ENCODE data around the gene MED17.

The MED17 gene

DNA sequence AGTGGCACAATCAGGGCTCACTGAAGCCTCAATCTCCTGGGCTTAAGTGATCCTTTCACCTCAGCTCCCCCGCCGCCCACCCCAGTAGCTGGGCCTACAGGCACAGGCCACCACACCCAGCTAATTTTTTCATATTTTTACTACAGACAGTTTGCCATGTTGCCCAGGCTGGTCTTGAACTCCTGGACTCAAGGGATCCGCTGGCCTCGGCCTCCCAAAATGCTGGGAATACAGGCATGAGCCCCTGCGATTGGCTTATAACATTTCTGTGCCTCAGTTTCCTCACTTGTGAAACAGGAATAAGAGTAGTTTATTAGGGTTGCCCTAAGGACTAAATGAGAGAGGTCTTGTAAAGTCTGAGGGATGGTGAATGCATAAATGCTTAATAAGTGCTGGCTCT lies 65.1 kb downstream of the MED17 start:
- no peak for ATAC-seq
- no peaks in the 10 kb centered on the region for H3K9me3 Mint-ChIP-seq
- H3K27me3 Mint-ChIP-seq, result peaks cover 46% of the 10 kb centered on the region
- H3K4me1 Mint-ChIP-seq, result no peaks in the 10 kb centered on the region
- no peak overlapping the region for H3K27ac Mint-ChIP-seq
- no peak for DNase-seq
- no peak overlapping the region for H3K4me3 Mint-ChIP-seq

DNA sequence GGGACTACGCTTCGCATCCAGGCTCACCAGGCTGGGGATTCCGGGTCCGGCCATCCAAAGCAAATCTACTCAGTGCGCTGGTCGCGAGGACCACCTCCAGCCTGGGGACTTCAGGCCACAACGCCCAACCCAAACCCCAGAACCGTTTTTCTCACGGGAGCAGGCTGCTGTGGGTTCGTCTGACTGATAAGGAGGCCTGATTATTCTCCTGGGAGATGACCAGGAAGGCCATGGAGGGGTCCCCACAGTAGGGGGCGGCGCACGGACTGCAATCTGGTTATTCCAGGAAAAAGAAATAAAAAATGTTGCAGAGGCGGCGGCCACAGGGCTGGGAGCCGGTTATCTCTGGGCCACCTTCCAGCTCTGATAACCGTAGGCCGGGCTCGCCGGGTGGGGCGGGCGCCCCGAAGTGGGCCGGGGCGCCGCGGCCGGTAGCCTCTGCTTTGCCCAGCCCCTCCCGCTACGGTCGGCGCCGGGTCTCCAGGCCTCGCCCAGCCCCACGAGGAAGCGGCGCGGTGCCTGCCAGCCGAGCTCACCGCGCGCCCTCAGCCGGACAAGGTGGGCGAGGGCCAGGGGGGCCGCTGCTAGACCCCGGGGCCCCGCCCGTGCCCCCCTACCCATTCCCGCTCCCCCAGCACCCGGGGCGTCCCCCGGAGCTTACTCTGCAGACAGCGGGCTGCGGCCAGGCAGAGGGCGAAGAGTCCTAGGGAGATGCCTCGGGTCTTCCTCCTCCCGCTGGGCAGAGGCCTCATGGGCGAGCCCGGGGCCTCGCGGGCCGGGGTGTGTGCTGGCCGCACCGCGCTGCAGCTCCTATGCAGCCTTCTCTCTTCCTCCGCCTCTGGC lies 65.9 kb downstream of the MED17 start:
- peak; percentile 62 for ATAC-seq
- Mint-ChIP-seq H3K27me3 (peaks cover 46% of the 10 kb centered on the region), H3K4me3 (peak overlapping the region in 1 of 2 donors; percentile 49), H3K9me3 (no peaks in the 10 kb centered on the region), H3K27ac (no peak overlapping the region), H3K4me1 (no peaks in the 10 kb centered on the region)
- DNase-seq, result no peak

DNA sequence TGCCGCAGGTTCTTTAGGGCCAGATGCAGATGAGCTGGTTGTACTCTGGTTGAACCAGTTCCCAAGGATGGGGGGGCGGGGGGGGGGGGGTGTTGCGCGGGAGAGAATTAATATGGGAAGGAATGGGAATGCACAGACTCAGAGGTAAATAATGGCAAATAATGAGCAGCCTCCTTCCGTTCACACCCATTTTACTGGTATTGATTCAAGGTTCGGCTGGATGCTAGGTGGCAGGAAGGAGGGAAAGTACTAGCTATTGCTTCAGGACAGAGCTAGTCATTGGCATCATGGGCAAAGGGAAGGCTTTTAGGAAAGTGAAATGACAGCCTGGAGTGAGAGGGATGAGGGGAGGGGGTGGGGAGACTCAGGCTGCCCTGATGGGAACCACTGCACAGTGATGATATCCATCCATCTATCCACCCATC lies 66.5 kb downstream of the MED17 start, which contains the start of gene VSTM5:
Gene VSTM5 (minus strand): TSS at position 25 of the 425 bp plus-strand sequence. CDS start 116 bp downstream, outside the sequence.
- Mint-ChIP-seq H3K27ac (no peak within 1 kb of the TSS), H3K9me3 (no peaks in the 10 kb centered on the region), H3K4me3 (peak within 1 kb of the TSS in 1 of 2 donors; percentile 49), H3K27me3 (peaks cover 46% of the 10 kb centered on the region), H3K4me1 (no peaks in the 10 kb centered on the region)
- no peak for DNase-seq
- no peak for ATAC-seq

DNA sequence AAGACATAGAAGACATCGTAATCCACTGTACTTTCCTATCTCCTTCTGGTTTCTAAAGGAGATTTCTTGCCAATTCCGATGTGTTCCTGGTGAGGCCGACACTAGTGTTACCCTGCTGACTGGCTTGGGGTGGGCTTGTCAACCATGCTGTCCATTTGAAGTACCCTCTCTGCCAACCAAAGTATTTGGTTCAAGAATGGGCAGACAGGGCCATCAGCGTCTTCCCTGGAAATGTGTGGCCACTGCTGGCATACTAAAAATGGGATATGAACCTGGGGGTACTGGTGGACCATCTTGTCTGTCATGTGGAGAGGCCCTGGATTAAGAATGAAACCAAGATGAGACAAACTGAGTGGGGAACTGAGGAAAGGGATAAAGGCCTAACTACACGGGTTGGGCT lies 68.2 kb downstream of the MED17 start:
- Mint-ChIP-seq H3K27ac (no peak overlapping the region), H3K27me3 (peaks cover 46% of the 10 kb centered on the region), H3K4me3 (no peak overlapping the region), H3K9me3 (no peaks in the 10 kb centered on the region), H3K4me1 (no peaks in the 10 kb centered on the region)
- DNase-seq, result no peak
- no peak for ATAC-seq

DNA sequence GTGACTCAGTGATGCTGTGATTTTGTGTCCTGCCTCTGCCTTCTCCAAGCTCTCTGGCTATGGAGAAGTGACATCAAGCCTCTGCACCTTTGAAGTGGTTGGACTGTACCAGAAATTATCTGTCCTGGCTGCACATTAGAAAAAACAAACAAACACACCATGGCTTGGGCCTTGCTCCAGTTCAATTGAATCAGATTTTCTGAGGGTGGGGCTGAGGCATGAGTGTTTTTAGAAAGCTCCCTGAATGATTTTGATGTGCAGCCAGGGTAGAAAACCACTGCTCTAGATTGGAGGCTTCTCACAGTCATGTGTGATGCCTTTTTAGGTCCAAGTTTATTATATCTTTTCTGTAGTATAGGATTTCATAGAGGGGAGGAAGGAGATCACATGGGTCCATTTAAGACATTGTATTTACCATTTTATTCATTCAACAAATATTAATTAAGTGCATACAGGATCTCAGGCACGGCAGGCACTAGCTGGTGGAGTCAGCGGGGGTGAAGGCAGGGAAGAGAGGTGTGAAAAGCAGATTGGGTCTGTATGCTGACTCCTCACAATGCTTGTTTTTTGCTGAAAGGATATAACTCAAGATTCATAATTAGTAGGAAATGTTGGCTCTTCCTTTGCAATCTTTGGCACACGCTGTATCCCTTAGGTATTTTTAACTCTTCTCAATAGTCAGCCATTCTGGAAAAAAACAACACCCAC lies 73.5 kb downstream of the MED17 start:
- H3K4me3 Mint-ChIP-seq, result no peak overlapping the region
- ATAC-seq (no peak), DNase-seq (no peak)
- H3K27ac Mint-ChIP-seq, result no peak overlapping the region
- H3K27me3 Mint-ChIP-seq, result no peaks in the 10 kb centered on the region
- no peaks in the 10 kb centered on the region for H3K9me3 Mint-ChIP-seq
- no peaks in the 10 kb centered on the region for H3K4me1 Mint-ChIP-seq

DNA sequence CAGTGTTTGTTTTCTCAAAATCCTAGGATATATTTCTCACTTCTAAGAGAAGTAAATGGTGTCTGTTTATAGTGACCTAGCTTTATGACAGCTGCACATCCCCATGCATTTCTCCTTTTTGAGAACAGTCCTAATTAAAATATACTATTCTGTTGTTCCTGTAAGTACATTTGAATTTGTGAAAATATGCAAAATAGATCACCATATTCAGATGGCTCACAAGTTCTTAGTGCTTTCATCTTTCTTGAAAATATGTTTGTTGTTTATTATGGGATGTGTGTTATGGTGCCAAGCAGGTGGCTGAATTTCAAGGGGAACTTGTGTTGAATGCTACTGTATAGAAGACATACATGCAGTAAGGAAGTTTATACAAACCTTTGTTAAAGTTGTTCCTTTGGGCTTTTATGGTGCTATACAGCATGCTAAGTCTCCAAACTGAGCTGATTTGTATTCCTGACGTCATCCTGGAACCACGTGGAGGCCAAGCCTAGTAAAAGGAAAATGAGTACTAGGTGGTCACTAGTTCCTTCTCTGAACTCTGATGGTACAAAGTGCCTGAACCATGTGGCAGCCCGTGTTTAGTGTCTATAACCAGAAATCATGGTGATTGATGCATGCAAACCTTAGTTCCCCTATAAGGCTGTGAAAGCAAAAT lies 74.2 kb downstream of the MED17 start:
- no peak overlapping the region for H3K4me3 Mint-ChIP-seq
- H3K27me3 Mint-ChIP-seq, result no peaks in the 10 kb centered on the region
- ATAC-seq (no peak), DNase-seq (no peak)
- H3K9me3 Mint-ChIP-seq, result no peaks in the 10 kb centered on the region
- no peaks in the 10 kb centered on the region for H3K4me1 Mint-ChIP-seq
- H3K27ac Mint-ChIP-seq, result no peak overlapping the region

DNA sequence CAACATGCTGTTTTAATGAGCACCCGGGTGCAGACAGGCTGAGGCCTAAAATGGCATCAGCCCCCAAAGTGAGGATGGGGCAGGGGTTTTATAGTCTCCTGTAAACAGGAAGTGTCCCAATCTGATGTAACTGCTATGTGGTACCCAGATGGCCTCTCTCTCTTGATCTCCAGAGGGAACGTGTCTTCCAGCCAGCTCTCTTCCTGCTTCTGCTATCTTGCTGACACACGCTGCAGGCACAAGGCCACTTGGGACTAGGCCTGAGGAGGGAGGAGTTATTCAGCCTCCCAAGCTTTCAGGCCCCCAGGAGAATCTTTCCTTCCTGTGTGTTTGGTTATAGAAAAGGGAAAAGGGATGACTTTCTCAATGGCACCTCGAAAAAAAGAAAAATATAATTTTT lies 77.7 kb downstream of the MED17 start:
- H3K4me1 Mint-ChIP-seq, result no peaks in the 10 kb centered on the region
- peak overlapping the region in 1 of 2 donors; percentile 23 for H3K27ac Mint-ChIP-seq
- DNase-seq (no peak), ATAC-seq (no peak)
- no peaks in the 10 kb centered on the region for H3K9me3 Mint-ChIP-seq
- no peak overlapping the region for H3K4me3 Mint-ChIP-seq
- H3K27me3 Mint-ChIP-seq, result no peaks in the 10 kb centered on the region

Data from stimulated activated naive CD8-positive, alpha-beta T cell treated with anti-CD3 and anti-CD28 coated beads, Interleukin-15, amount 100 ng/mL, for 72 hours (primary cell).